Measurements from ENCODE around the gene HEATR9.

The HEATR9 gene

GRCh38 chr17:35894206-35894605 is 25.5 kb upstream of the HEATR9 start:
- no peak for DNase-seq (ENCODE audit: low read depth in 1 of 2, low spot score in 1 of 2)

- no peak for DNase-seq (ENCODE audit: low read depth in 1 of 2, low spot score in 1 of 2)
These were observed 25.1 kb upstream of the HEATR9 start for GRCh38 chr17:35893751-35894150.

- DNase-seq (ENCODE audit: low read depth in 1 of 2, low spot score in 1 of 2), result peak in 1 of 2 donors; percentile 32
These were observed 23.7 kb upstream of the HEATR9 start for GRCh38 chr17:35892091-35893035.

- DNase-seq (ENCODE audit: low read depth in 1 of 2, low spot score in 1 of 2), result no peak
These were observed 22.6 kb upstream of the HEATR9 start for GRCh38 chr17:35891269-35891668.

- no peak for DNase-seq (ENCODE audit: low read depth in 1 of 2, low spot score in 1 of 2)
These were observed 22.1 kb upstream of the HEATR9 start for GRCh38 chr17:35890774-35891155.

- no peak for DNase-seq (ENCODE audit: low read depth in 1 of 2, low spot score in 1 of 2)
These were observed 21.4 kb upstream of the HEATR9 start for GRCh38 chr17:35889818-35890773.

- DNase-seq (ENCODE audit: low read depth in 1 of 2, low spot score in 1 of 2), result no peak
These were observed 20.6 kb upstream of the HEATR9 start for GRCh38 chr17:35889241-35889640.

GRCh38 chr17:35879773-35880654 is 11.3 kb upstream of the HEATR9 start, which contains the start of gene CCL5:
Gene CCL5 (minus strand): TSS chr17:35880360.
- peak in 1 of 2 donors; percentile 18 for DNase-seq (ENCODE audit: low read depth in 1 of 2, low spot score in 1 of 2)

- DNase-seq (ENCODE audit: low read depth in 1 of 2, low spot score in 1 of 2), result no peak
These were observed 9.7 kb upstream of the HEATR9 start for GRCh38 chr17:35878361-35878760.

- no peak for DNase-seq (ENCODE audit: low read depth in 1 of 2, low spot score in 1 of 2)
These were observed 8.8 kb upstream of the HEATR9 start for GRCh38 chr17:35877345-35878029.

GRCh38 chr17:35876534-35876933 is 7.8 kb upstream of the HEATR9 start:
- no peak for DNase-seq (ENCODE audit: low read depth in 1 of 2, low spot score in 1 of 2)

- no peak for DNase-seq (ENCODE audit: low read depth in 1 of 2, low spot score in 1 of 2)
These were observed 7.1 kb upstream of the HEATR9 start for GRCh38 chr17:35875800-35876139.

GRCh38 chr17:35875072-35875799 is 6.5 kb upstream of the HEATR9 start:
- no peak for DNase-seq (ENCODE audit: low read depth in 1 of 2, low spot score in 1 of 2)

- no peak for DNase-seq (ENCODE audit: low read depth in 1 of 2, low spot score in 1 of 2)
These were observed 3.7 kb upstream of the HEATR9 start for GRCh38 chr17:35872196-35872980.

- no peak for DNase-seq (ENCODE audit: low read depth in 1 of 2, low spot score in 1 of 2)
These were observed 2.5 kb upstream of the HEATR9 start for GRCh38 chr17:35870906-35871819.

GRCh38 chr17:35867574-35867973 is 1.1 kb downstream of the HEATR9 start:
- no peak for DNase-seq (ENCODE audit: low read depth in 1 of 2, low spot score in 1 of 2)

- no peak for DNase-seq (ENCODE audit: low read depth in 1 of 2, low spot score in 1 of 2)
These were observed 2.2 kb downstream of the HEATR9 start for GRCh38 chr17:35866341-35866950.
